KOPT-K1 (cell line): ENCODE results near the gene IL10RA.

ENCODE experiments used
- H3K27ac ChIP-seq: fragments of 200-600 bp; sonication (generic); 2 replicates; pipeline ENCODE4 v1.5.1; 2016; ENCODE audit warnings: antibody characterized with exemption, mild to moderate bottlenecking, low read depth, low read length; ENCODE audit not compliant: poor library complexity, severe bottlenecking
- H3K36me3 ChIP-seq: fragments of 200-600 bp; sonication (generic); 2 replicates; pipeline ENCODE4 v1.5.1; 2017; ENCODE audit warnings: antibody characterized with exemption, mild to moderate bottlenecking, low read length, moderate library complexity; ENCODE audit not compliant: insufficient read depth
- H3K9me3 ChIP-seq: fragments of 200-600 bp; sonication (generic); 2 replicates; pipeline ENCODE4 v1.5.1; 2017; ENCODE audit warnings: antibody characterized with exemption, low read length, mild to moderate bottlenecking; ENCODE audit not compliant: insufficient read depth, poor library complexity, severe bottlenecking

The IL10RA gene

DNA sequence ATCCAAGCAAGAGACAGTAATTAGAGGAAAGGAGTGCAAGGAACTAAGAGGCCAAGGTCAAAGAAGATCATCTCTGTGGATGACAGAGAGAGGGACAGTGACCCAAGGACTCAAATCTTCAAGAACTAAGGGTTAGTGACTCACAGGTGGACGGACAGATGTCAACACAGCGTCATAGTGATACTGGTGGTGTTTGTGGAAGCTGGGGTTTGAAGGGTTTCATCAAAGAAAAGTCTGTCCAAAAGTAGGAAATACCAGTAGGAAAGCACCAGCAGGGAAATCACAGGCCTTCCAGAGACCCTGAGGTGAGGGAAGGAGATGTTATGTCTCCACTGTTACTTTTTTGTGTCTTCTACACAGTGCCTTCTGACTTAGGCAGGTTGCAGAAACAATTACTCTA is 32.2 kb downstream of the IL10RA start:
- Histone ChIP-seq H3K9me3 (peaks cover 32% of the 10 kb centered on the region), H3K36me3 (no peaks in the 10 kb centered on the region), H3K27ac (no peak overlapping the region)

DNA sequence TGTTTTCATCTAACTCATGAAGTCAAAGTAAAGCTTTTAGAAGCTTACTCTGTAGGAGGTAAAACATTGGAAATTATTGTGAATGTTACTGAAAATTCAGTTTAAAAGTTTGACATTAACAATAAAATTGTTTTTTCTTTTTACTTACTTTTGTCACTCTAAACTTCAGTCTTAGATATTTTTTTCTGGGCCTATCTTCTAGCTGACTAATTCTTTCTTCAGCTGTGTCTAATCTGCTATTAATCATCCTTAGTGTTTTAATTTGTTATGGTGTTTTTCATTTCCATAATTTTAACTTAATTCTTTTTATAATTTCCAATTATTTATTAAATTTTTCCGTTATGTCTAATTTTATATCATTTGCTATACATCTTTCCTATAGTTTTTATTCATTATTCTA is 35.0 kb downstream of the IL10RA start:
- Histone ChIP-seq H3K27ac (no peak overlapping the region), H3K36me3 (no peaks in the 10 kb centered on the region), H3K9me3 (peaks cover 34% of the 10 kb centered on the region)

DNA sequence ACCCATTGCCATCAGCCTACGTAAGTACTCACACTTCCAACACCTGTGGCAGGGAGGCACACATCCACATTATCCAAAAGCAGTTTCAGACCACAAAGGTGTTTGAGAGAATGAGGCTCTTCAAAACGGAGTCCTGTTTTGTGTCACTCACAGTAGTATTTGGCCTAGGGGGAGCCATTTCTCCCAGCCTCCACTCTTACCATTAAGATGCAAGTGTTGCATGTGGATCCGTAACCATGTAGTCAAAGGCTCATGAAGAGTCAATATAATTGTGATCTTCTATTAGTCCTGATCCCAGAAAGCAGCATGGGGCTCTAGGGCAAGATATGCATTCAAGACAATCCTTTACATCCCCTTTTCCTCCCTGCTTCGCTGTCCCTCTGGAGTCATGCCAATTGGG is 41.5 kb downstream of the IL10RA start:
- H3K9me3 ChIP-seq = peaks cover 3% of the 10 kb centered on the region
- H3K36me3 ChIP-seq = no peaks in the 10 kb centered on the region
- no peak overlapping the region for H3K27ac ChIP-seq

DNA sequence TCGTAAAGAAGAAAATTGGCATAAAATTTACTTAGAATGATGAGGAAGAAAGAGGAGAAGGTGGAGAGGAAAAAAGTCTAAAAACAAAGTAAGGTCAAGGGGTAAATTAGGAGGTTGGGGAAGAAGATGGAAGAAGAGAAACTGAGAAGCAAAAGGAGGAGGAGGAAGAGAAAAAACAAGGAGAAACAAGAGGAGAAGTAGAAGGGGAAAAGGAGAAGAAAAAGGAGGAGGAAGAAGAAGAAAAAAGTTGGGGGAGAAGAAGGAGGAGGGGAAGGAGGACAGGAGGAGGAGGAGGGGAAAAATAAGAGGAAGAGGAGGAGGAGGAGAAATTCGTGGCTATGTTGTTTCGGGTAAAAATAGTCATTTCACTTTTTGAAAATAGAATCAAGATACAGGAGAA is 42.4 kb downstream of the IL10RA start:
- Histone ChIP-seq H3K27ac (no peak overlapping the region), H3K9me3 (peaks cover 3% of the 10 kb centered on the region), H3K36me3 (no peaks in the 10 kb centered on the region)

GRCh38 chr11:118033443-118033842 is 47.2 kb downstream of the IL10RA start:
- Histone ChIP-seq H3K9me3 (no peaks in the 10 kb centered on the region), H3K36me3 (no peaks in the 10 kb centered on the region), H3K27ac (no peak overlapping the region)

DNA sequence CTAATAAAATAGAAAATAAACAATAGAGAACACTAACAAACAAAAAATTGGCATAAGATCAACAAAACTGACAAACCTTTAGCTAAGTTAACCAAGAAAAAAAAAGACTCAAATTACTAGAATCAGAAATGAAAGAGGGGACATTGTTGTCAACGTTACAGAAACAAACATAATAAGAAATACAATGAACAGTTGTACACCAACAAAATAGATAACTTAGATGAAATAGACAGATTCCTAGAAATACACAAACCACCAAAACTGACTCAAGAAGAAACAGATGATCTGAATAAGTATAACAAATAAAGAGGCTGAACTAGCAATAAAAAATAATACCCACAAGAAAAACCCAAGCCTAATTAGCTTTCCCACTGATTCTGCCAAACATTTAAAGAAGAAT is 55.9 kb downstream of the IL10RA start:
- Histone ChIP-seq H3K27ac (no peak overlapping the region), H3K9me3 (no peaks in the 10 kb centered on the region), H3K36me3 (no peaks in the 10 kb centered on the region)

GRCh38 chr11:118042796-118043195 is 56.6 kb downstream of the IL10RA start:
- Histone ChIP-seq H3K9me3 (no peaks in the 10 kb centered on the region), H3K36me3 (no peaks in the 10 kb centered on the region), H3K27ac (no peak overlapping the region)

- Histone ChIP-seq H3K36me3 (no peaks in the 10 kb centered on the region), H3K27ac (no peak overlapping the region), H3K9me3 (no peaks in the 10 kb centered on the region)
These were observed 59.0 kb downstream of the IL10RA start for GRCh38 chr11:118045191-118045590.

- H3K9me3 ChIP-seq = no peaks in the 10 kb centered on the region
- H3K27ac ChIP-seq = no peak overlapping the region
- H3K36me3 ChIP-seq = no peaks in the 10 kb centered on the region
These were observed 60.1 kb downstream of the IL10RA start for GRCh38 chr11:118046051-118046963.

DNA sequence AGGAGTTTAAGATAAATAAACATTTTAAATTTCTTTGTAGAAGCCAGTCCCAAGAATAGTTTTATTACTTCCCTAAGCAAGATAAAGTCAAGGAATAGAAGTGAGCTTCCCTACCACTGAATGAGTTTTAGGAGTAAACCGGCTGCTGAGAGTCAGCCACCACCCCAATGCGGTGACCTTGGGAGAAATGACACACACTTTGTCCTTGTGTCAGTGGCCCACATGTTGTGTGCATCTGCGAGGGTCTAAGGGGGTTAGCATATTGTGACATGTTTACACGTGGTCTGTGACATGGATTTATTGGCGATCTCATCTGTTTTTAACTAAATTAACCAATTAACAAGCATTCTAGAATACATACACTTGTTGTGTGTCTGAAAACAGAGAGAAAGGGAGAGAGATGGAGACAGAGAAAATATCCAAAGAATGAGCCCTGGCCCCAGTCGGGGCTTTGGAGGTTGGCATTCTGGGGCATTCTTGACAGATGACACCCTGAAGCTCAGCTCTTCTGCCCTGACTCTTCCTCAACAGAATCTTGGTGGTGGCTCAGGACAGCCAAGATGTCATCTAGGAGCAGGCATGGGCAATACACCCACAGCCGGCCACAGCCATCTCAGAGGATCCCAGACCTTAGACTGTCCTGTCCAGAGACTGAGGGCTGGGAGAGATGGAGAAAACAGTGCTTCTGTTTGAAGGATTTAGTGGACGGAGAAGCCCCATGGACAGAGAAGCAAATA is 60.9 kb downstream of the IL10RA start:
- H3K27ac ChIP-seq = no peak overlapping the region
- H3K9me3 ChIP-seq = no peaks in the 10 kb centered on the region
- no peaks in the 10 kb centered on the region for H3K36me3 ChIP-seq

- no peaks in the 10 kb centered on the region for H3K36me3 ChIP-seq
- no peaks in the 10 kb centered on the region for H3K9me3 ChIP-seq
- no peak overlapping the region for H3K27ac ChIP-seq
These were observed 61.6 kb downstream of the IL10RA start for GRCh38 chr11:118047749-118048148.

DNA sequence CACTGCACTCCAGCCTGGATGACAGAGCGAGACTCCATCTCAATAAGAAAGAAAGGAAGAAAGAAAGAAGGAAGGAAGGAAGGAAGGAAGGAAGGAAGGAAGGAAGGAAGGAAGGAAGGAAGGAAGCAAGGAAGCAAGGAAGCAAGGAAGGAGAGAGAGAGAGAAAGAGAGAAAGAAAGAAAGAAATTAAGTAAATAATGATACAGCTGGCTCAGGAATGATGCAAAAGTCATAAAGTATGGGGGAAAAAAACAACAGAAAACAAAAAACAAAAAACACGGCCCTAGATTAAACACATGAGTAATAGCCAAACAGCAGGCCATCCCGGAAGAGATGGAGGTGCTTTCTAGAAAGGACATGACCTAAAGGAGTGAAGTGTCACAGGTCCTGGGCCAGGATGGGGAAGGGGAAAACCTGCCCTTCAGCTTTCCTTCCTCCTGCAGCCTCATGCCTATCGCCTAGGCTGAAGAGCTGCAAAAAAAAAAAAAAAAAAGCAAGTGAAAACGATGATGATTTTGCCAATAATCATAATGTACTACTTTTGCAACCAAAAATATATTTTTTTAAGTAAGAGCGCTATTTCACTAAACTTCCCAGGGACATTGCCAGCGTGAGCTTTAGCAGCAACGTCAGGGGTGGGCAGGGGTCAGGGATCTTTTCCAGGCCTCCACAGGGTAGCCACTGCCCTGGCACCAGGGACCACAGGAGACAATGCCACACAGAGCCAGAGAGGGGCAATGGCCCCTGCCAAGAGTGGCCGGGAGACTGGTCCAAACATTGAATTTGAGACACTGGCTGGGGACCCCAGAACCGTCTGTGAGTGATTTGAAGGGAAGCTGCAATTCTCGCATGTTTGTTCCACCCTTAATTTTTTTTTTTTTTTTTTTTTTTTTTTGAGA is 62.5 kb downstream of the IL10RA start:
- no peaks in the 10 kb centered on the region for H3K36me3 ChIP-seq
- H3K9me3 ChIP-seq = no peaks in the 10 kb centered on the region
- H3K27ac ChIP-seq = no peak overlapping the region

DNA sequence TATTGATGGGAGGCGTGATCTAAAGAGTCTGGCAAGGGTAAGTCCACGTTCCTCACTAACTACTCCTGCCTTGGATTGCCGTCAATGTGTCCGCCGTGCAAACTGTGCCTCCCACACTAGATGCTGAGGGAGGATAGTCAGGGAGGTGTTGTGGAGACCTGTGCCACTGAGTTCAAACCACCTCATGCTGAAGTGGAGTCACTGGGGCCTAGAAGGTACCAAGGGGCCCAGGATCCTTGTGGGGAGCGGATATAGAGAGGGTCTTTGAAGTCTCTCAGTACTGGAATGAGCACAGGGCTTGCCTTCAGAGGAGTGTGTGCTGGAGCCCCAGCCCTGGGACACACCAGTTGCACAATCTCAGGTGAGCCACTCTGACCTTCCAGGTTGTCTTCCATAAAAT is 63.6 kb downstream of the IL10RA start:
- Histone ChIP-seq H3K27ac (no peak overlapping the region), H3K36me3 (no peaks in the 10 kb centered on the region), H3K9me3 (no peaks in the 10 kb centered on the region)

GRCh38 chr11:118050208-118050891 is 64.2 kb downstream of the IL10RA start:
- H3K9me3 ChIP-seq = no peaks in the 10 kb centered on the region
- H3K36me3 ChIP-seq = no peaks in the 10 kb centered on the region
- no peak overlapping the region for H3K27ac ChIP-seq
